CD4-positive, alpha-beta T cell treated with Interleukin-4 for 4 hours (primary cell): ENCODE results near the gene PARP15.

Experiments
- DNase-seq: peaks from one replicate; pipeline ENCODE4 v3.0.0-alpha.2; 2020

PARP15 gene

DNA sequence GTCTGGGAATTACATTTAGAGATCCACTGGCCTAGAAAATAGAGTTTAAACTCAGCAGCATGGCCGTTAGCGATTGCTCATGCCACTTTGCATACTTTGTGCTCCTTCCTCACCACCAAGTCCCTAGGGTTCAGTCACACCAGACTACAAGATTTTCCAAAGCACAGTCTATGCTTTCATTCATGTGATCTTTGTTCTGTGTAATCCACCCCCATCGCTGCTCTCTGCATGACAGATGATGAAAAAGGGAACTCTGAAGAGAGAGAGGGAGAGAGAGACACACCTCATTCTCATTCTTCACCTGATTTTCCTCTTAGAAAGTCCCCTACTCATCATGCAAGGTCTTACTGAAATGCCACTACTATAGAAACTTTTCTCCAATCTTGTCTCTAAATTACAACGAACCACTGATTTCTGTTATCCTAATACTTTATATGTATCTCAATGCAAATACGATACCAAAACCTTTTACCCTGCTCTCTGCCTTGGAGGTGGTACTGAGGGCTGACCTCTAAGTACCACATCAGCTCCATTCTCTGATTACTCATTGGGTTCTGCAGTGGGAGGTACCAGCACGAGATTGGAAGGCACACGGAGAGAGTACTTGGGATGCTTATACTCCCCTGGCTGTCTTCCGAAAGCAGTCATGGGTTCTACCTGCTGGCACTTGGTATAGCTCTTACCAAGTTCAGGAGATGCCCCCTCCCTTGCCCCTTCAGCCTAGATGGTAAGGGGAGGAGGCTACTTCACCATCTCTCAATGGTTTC lies 1.1 kb upstream of the PARP15 start:
- peak; percentile 19 for DNase-seq

DNA sequence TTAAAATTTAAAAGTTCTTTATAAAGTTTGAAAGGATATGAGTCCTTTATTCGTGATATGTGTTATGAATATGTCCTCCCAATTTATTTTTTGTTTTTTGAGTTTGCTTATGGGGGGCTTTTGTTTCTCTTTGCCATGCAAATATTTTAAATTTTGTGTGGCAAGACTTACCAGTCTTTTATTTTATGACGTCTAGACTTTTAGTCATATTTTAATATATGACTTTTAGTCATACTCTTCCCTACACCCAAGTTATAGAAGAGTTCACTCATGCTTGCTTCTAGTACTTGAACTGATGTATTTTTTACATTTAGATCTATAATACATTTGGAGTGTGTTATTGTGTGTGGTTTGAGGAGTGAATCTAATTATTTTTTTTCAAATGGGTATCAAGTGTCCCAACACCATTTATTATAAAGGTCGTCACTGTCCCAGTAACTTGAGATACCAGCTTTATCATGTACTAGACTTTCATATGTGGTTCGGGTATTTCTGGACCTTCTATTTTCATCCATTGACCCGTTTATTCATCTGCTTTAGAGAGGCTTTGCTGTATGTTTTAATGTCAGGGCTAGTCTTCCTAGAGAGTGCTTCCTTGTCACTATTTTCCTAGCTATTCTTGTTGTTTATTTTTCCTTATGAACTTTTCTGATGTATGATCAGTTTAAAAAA lies 755 bp downstream of the PARP15 start:
- DNase-seq: peak; percentile 13

- DNase-seq: no peak
These were observed 3.0 kb downstream of the PARP15 start for GRCh38 chr3:122580470-122580869.

DNA sequence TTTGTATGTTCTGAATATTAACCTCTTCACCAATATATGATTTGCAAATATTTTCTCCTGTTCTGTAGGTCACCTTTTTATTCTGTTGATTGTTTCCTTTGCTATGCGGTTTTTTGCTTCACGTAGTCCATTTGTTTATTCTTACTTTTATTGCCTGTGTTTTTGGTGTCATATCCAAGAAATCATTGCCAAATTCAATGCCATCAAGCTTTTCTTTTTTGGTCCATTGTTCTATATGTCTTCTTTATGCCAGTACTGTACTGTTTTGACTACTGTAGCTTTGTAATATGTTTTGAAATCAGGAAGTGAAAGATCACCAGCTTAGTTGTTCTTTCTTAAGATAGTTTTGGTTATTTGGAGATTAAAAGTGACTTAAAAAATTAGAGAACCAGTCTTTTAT lies 4.2 kb downstream of the PARP15 start:
- DNase-seq: no peak

DNA sequence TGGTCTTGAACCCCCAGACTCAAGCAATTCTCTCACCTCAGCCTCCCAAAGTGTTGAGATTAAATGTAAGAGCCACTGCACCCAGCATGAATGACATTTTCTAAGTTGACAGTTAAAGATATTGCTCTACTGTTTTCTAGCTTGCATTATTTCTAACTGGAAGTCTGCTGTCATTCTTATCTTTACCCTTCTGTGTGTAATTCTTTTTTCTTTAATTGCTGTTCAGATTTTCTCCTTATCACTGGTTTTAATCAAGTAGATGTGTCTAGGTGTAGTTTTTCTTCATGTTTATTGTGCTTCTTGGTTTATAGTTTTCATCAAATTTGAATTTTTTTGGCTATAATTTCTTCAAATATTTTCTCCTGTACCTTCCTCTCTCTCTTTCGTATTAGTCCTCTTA lies 4.9 kb downstream of the PARP15 start:
- no peak for DNase-seq

DNA sequence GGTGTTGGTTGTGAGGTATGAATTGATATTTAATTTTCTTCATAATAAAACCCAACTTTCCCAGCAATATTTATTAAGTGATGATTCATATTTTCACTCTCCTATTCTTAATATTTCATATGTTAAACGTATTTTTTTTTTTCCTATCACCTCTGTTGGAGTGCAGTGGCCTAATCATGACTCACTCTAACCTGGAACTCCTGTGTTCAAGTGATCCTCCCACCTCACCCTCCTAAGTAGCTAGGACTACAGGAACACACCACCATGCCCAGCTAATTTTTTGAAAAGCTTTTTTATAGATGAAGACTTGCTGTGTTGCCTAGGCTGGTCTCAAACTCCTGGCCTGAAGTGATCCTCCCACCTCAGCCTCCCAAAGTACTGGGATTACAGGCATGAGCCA lies 8.6 kb downstream of the PARP15 start:
- DNase-seq: peak; percentile 17

- no peak for DNase-seq
These were observed 9.5 kb downstream of the PARP15 start for GRCh38 chr3:122586773-122587485.

DNA sequence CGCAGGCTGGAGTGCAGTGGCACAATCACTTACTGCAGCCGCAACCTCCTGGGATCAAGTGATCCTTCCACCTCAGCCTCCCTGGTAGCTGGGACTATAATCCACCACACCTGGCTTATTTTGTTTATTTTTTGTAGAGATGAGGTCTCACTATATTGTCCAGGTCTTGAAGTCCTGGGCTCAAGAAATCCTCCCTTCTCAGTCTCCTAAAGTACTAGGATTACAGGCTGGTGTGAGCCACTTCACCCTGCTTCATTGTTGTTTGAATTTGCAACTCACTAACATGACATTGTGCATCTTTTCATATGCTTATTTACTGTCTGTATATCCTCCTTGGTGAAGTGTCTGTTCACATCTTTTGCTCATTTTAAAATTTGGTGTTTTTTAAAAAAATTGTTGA lies 10.1 kb downstream of the PARP15 start:
- no peak for DNase-seq

GRCh38 chr3:122589297-122589696 lies 11.8 kb downstream of the PARP15 start:
- DNase-seq: no peak

- no peak for DNase-seq
These were observed 13.2 kb downstream of the PARP15 start for GRCh38 chr3:122590610-122591009.

DNA sequence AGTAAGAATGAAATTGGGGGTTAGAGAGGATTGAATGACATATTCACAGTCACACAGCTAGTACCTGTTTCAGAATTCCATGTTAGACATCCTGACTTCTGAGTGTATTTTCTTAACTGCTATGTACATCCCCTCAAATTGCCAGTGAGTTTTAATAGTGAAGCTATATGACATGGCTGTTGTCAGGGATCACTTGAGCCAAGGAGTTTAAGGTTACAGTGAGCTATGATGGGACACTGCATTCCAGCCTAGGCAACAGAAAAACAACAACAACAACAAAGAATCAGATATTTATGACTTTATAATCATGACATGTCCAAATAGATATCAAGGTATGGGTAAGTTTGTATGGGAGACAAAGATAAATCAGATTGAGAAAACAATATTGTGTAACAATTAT lies 16.6 kb downstream of the PARP15 start:
- DNase-seq: no peak

- DNase-seq: no peak
These were observed 20.7 kb downstream of the PARP15 start for GRCh38 chr3:122598151-122598550.

GRCh38 chr3:122598556-122598955 lies 21.1 kb downstream of the PARP15 start:
- no peak for DNase-seq

- no peak for DNase-seq
These were observed 24.7 kb downstream of the PARP15 start for GRCh38 chr3:122602011-122602710.

- DNase-seq: no peak
These were observed 25.6 kb downstream of the PARP15 start for GRCh38 chr3:122603056-122603455.

DNA sequence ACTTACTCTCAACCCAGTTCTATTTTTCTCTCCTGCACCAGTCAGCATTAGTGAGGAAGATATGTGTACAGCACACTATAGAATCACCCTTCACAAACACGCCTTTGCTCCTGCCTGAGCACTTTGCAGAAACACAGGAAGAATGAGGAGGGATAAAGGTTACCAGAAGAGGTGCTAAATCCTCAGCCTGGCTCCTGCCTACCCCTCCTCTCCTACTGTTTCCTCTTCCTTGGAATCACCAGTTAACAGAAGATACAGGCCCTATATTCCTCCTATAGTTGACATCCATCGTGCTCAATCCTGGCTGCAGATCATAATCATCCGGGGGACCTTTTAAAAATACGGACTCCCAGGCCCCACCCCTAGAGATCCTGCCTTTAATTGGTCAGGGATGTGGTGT lies 28.9 kb downstream of the PARP15 start:
- no peak for DNase-seq

DNA sequence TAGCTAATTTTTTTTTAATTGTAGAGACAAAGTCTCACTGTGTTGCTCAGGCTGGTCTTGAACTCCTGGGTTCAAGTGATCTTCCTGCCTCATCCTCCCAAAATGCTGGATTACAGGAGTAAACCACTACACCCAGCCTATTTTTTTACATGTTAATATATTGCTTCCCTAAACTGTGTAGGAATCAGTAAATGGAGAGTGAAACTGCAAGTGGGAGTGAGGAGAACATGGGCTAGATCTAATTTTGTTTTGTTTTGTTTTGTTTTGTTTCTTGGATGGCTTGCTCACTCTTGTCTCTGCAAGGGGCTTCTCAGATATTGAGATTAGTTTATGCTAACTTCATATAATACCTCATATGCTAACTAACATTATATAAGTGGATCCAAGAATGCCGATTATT lies 31.5 kb downstream of the PARP15 start:
- DNase-seq: no peak

DNA sequence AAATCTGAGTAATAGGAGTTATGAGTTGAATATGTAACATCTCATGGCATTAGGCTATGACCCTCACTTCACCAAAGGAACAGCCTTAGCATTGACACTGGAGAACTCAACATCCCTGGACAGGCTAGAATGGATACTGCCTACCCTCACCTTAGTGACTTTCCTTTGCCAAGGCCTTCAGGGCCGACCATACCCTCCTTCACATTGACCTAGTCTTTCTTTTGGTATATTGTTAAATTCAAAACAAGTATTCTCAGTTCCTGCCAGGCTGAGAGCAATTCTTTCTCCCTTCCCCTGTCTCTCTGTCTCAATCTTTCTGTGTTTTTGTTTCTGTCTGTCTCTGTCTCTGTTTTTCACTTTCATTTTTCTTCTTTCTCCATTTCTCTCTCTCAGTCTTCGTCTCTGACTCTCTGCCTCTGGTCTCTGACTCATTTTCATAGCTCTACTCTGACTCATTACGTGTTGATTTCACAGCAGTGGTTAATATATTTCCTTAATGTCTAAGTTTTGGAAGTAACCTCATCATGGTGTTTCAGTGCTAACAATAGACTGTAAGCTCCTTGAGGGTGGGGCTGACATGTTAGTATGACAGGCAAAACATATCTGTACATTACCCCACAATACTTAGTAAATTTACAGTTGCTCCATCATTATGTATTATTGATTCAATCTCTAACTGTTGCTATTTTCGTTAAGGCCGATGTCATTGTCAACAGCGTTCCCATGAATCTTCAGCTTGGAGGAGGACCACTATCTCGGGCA lies 32.5 kb downstream of the PARP15 start:
- DNase-seq: peak; percentile 67

- DNase-seq: no peak
These were observed 35.2 kb downstream of the PARP15 start for GRCh38 chr3:122612696-122613095.

GRCh38 chr3:122615303-122615702 lies 37.9 kb downstream of the PARP15 start:
- DNase-seq: no peak

DNA sequence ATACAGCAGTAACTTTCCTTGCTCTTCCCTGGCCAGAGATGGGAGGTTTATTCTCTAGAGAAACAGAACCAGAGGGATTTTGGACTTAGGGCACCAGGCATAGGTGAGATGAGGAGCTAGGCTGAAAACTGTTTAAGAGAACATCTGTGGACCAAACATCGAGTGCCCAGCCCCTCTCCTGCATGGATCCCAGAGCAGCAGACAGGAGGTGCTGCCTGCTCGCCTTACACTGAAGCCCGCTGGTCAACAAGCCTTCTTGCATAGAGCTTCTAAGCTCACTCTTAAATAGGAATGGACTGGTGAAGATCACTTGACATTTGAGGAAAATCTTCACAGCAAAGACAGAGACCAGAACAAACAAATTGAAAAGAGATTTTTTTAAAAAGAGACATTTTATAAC lies 41.2 kb downstream of the PARP15 start:
- no peak for DNase-seq

- DNase-seq: no peak
These were observed 41.6 kb downstream of the PARP15 start for GRCh38 chr3:122619040-122619439.

DNA sequence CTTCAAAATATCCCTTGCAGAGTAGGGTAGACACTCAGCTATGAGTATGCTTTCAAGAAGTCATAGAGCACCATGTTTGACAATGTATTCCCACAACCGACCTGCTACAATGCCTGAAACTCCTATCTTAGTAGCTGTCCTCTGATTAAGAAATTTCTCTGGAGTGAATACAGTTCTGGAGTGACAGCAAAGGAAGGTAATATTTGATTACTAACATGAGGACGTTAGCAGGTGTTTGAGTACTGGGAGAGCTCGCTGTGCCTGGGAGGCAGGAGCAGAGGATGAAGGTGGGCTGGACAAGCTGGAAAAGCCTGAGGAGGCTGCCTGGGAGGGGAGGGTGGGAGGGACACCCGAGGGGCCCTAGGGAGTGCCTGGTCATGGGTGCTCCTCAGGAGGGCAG lies 42.9 kb downstream of the PARP15 start:
- DNase-seq: no peak
